PC-9 (cell line): Measurements from ENCODE around the gene CD14.

Experiments used
- CTCF ChIP-seq: fragments of 200-600 bp; sonication (generic); conservative IDR thresholded peaks from 2 replicates; pipeline ENCODE4 v1.6.1; 2017; ENCODE audit warnings: mixed run types, antibody characterized with exemption, mild to moderate bottlenecking, moderate library complexity
- EZH2 ChIP-seq: fragments of 200-600 bp; sonication (generic); IDR thresholded peaks from 2 replicates; pipeline ENCODE4 v1.8.0; 2017; ENCODE audit warnings: antibody characterized with exemption, low read depth

- TF ChIP-seq CTCF (no peak), EZH2 (no peak)
These were observed 46.0 kb upstream of the CD14 start for GRCh38 chr5:140678993-140679392.
